ENCODE data around the gene CACNA2D3.

- no peak for TF ChIP-seq TAF1 (IDR thresholded peaks at IDR 0.05; ENCODE audit: borderline replicate concordance, insufficient read depth, low read length)
- TF ChIP-seq, protein P1, sequence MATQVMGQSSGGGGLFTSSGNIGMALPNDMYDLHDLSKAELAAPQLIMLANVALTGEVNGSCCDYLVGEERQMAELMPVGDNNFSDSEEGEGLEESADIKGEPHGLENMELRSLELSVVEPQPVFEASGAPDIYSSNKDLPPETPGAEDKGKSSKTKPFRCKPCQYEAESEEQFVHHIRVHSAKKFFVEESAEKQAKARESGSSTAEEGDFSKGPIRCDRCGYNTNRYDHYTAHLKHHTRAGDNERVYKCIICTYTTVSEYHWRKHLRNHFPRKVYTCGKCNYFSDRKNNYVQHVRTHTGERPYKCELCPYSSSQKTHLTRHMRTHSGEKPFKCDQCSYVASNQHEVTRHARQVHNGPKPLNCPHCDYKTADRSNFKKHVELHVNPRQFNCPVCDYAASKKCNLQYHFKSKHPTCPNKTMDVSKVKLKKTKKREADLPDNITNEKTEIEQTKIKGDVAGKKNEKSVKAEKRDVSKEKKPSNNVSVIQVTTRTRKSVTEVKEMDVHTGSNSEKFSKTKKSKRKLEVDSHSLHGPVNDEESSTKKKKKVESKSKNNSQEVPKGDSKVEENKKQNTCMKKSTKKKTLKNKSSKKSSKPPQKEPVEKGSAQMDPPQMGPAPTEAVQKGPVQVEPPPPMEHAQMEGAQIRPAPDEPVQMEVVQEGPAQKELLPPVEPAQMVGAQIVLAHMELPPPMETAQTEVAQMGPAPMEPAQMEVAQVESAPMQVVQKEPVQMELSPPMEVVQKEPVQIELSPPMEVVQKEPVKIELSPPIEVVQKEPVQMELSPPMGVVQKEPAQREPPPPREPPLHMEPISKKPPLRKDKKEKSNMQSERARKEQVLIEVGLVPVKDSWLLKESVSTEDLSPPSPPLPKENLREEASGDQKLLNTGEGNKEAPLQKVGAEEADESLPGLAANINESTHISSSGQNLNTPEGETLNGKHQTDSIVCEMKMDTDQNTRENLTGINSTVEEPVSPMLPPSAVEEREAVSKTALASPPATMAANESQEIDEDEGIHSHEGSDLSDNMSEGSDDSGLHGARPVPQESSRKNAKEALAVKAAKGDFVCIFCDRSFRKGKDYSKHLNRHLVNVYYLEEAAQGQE (IDR thresholded peaks at IDR 0.05; ENCODE audit: insufficient read depth in 1 of 2, low read depth in 2 of 2, low read length in 2 of 2), result no peak
Observed at GRCh38 chr3:54621184-54621583, 498.8 kb downstream of the CACNA2D3 start.
